H1 (cell line): ENCODE data around the gene NELFCD. TPM values are rescaled to one million over a fixed set of nuclear protein-coding genes. Genes with fewer than 3 reads are reported as not detected.

Source experiments
- CTCF ChIA-PET: fragments of 300-600 bp; sonication (Branson Sonifier 250); formaldehyde crosslinking; loops from one replicate; lab custom pipeline; 2021; ENCODE audit not compliant: partially characterized antibody; lab: Charles Lee
- POLR2A ChIA-PET: fragments of 300-600 bp; sonication (Branson Sonifier 250); formaldehyde crosslinking; loops from one replicate; lab custom pipeline; 2021; ENCODE audit warnings: inconsistent platforms; ENCODE audit not compliant: partially characterized antibody; lab: Charles Lee
- DNase-seq, 2 experiments: peaks; one replicate each; pipeline versions ENCODE4 v3.0.0 to v3.0.0-alpha.2; 2010 to 2022; ENCODE audit warnings: low spot score in 2 of 2, low read depth in 1 of 2, mixed read lengths in 1 of 2
- FAIRE-seq: peaks from 2 replicates; lab custom pipeline; 2011; peaks lifted over from hg19 to GRCh38; lab: Jason Lieb, UNC
- H2AFZ ChIP-seq: 2 replicates; pipeline ENCODE4 v1.8.1; 2012; ENCODE audit warnings: low read length, inconsistent platforms
- H2AK5ac ChIP-seq: 2 replicates; pipeline ENCODE4 v1.6.1; 2013; ENCODE audit warnings: low read depth, low read length
- H2BK120ac ChIP-seq: replicated peaks from 2 replicates; pipeline ENCODE3; 2013; ENCODE audit warnings: low read depth, low read length, inconsistent platforms
- H2BK12ac ChIP-seq: 2 replicates; pipeline ENCODE4 v1.6.1; 2013; ENCODE audit warnings: low read depth, low read length
- H2BK15ac ChIP-seq: 2 replicates; pipeline ENCODE4 v1.6.1; 2013; ENCODE audit warnings: low read length
- H2BK20ac ChIP-seq: 2 replicates; pipeline ENCODE4 v1.6.1; 2013; ENCODE audit warnings: low read length
- H2BK5ac ChIP-seq: 2 replicates; pipeline ENCODE4 v1.6.1; 2013; ENCODE audit warnings: low read depth, low read length
- H3K14ac ChIP-seq: 2 replicates; pipeline ENCODE4 v1.6.1; 2013; ENCODE audit warnings: inconsistent platforms; ENCODE audit not compliant: insufficient read length
- H3K18ac ChIP-seq: 2 replicates; pipeline ENCODE4 v1.6.1; 2013; ENCODE audit warnings: low read length; ENCODE audit errors: extremely low read depth
- H3K23ac ChIP-seq: 2 replicates; pipeline ENCODE4 v1.6.1; 2013; ENCODE audit warnings: inconsistent platforms; ENCODE audit not compliant: insufficient read length
- H3K23me2 ChIP-seq: 2 replicates; pipeline ENCODE4 v1.6.1; 2013; ENCODE audit warnings: low read depth, low read length
- H3K27ac ChIP-seq: 2 replicates; pipeline ENCODE4 v1.6.1; 2011; ENCODE audit warnings: low read depth, low read length, inconsistent platforms
- H3K27me3 ChIP-seq, 4 experiments: replicated peaks in 1 of 4; 1 replicate in 1 of 4; 2 replicates in 3 of 4; pipeline versions ENCODE4 v1.6.1 to v1.8.1; 2011 to 2013; ENCODE audit warnings: low read length in 3 of 4, mild to moderate bottlenecking in 3 of 4, inconsistent platforms in 2 of 4, mixed read lengths in 2 of 4, moderate library complexity in 1 of 4; ENCODE audit not compliant: control insufficient read depth in 3 of 4, insufficient read depth in 3 of 4; ENCODE audit errors: extremely low read depth in 1 of 4
- H3K36me3 ChIP-seq, 4 experiments: 2 replicates each; pipeline versions ENCODE4 v1.6.1 to v1.8.1; 2011 to 2013; ENCODE audit warnings: mild to moderate bottlenecking in 4 of 4, low read length in 3 of 4, moderate library complexity in 2 of 4, control low read depth in 1 of 4, inconsistent platforms in 1 of 4; ENCODE audit not compliant: insufficient read depth in 4 of 4, control insufficient read depth in 2 of 4
- H3K4ac ChIP-seq: replicated peaks from 2 replicates; pipeline ENCODE3; 2013; ENCODE audit warnings: low read length, low read depth, mixed read lengths, inconsistent platforms; ENCODE audit not compliant: insufficient read length
- H3K4me1 ChIP-seq, 4 experiments: replicated peaks in 1 of 4; 1 replicate in 1 of 4; 2 replicates in 3 of 4; pipeline versions ENCODE4 v1.6.1 to v1.8.1; 2011 to 2013; ENCODE audit warnings: low read length in 3 of 4, inconsistent platforms in 2 of 4, mixed read lengths in 1 of 4; ENCODE audit not compliant: insufficient read depth in 4 of 4, control insufficient read depth in 3 of 4
- H3K4me2 ChIP-seq, 2 experiments: 2 replicates each; pipeline versions ENCODE4 v1.6.1 to v1.8.1; 2011 to 2013; ENCODE audit warnings: low read depth in 2 of 2, low read length in 2 of 2, control low read depth in 1 of 2, inconsistent platforms in 1 of 2, mild to moderate bottlenecking in 1 of 2; ENCODE audit not compliant: insufficient read depth in 1 of 2
- H3K4me3 ChIP-seq, 4 experiments: fragments of 200-600, 300-600 bp in 1 of 4; sonication (generic), shearing (Covaris generic), sonication (Bioruptor Twin) in 1 of 4; 2 replicates each; pipeline versions ENCODE4 v1.5.1 to v1.8.1; 2011 to 2016; ENCODE audit warnings: low read length in 4 of 4, low read depth in 3 of 4, control low read depth in 2 of 4, inconsistent platforms in 2 of 4, mild to moderate bottlenecking in 2 of 4, mixed read lengths in 1 of 4, moderate library complexity in 1 of 4; ENCODE audit not compliant: insufficient read depth in 2 of 4; ENCODE audit errors: extremely low read depth in 1 of 4
- H3K56ac ChIP-seq: replicated peaks from 2 replicates; pipeline ENCODE3; 2013; ENCODE audit warnings: low read depth, mild to moderate bottlenecking, mixed read lengths, low read length, inconsistent platforms; ENCODE audit not compliant: insufficient read length
- H3K79me1 ChIP-seq: 2 replicates; pipeline ENCODE4 v1.6.1; 2013; ENCODE audit warnings: low read depth, low read length, control low read depth
- H3K79me2 ChIP-seq, 2 experiments: 2 replicates each; pipeline versions ENCODE4 v1.6.1 to v1.8.1; 2012 to 2013; ENCODE audit warnings: low read length in 2 of 2, mild to moderate bottlenecking in 2 of 2, inconsistent platforms in 1 of 2; ENCODE audit not compliant: insufficient read depth in 2 of 2, control insufficient read depth in 1 of 2
- H3K9ac ChIP-seq, 4 experiments: replicated peaks in 1 of 4; 1 replicate in 1 of 4; 2 replicates in 3 of 4; pipeline versions ENCODE4 v1.6.1 to v1.8.1; 2011 to 2013; ENCODE audit warnings: low read depth in 3 of 4, low read length in 3 of 4, control low read depth in 2 of 4, mild to moderate bottlenecking in 2 of 4, moderate library complexity in 2 of 4, inconsistent platforms in 1 of 4; ENCODE audit errors: extremely low read depth in 1 of 4
- H3K9me3 ChIP-seq, 2 experiments: 2 replicates each; pipeline versions ENCODE4 v1.6.1 to v1.8.1; 2012 to 2013; ENCODE audit warnings: mild to moderate bottlenecking in 2 of 2, moderate library complexity in 2 of 2, control low read depth in 1 of 2, inconsistent platforms in 1 of 2, low read depth in 1 of 2, low read length in 1 of 2, mixed read lengths in 1 of 2; ENCODE audit not compliant: insufficient read depth in 2 of 2
- H4K20me1 ChIP-seq, 2 experiments: replicated peaks in 1 of 2; 2 replicates each; pipeline versions ENCODE3 to v1.8.1; 2011 to 2013; ENCODE audit warnings: inconsistent platforms in 2 of 2, low read length in 2 of 2, mild to moderate bottlenecking in 1 of 2; ENCODE audit not compliant: insufficient read depth in 2 of 2, control insufficient read depth in 1 of 2
- H4K5ac ChIP-seq: 2 replicates; pipeline ENCODE4 v1.6.1; 2013; ENCODE audit warnings: low read length, low read depth, mixed read lengths, inconsistent platforms; ENCODE audit not compliant: insufficient read length
- H4K8ac ChIP-seq: 2 replicates; pipeline ENCODE4 v1.8.0; 2013; ENCODE audit warnings: mild to moderate bottlenecking, moderate library complexity, low read length, inconsistent platforms; ENCODE audit not compliant: insufficient read depth; ENCODE audit errors: extremely low read depth
- H4K91ac ChIP-seq: replicated peaks from 2 replicates; pipeline ENCODE3; 2013; ENCODE audit warnings: low read length, mixed read lengths, inconsistent platforms; ENCODE audit not compliant: insufficient read length
- CBX5 ChIP-seq: fragments of 300-800, 300-1000 bp; sonication (generic); IDR thresholded peaks from 2 replicates; pipeline ENCODE4 v1.7.1; 2016; ENCODE audit warnings: antibody characterized with exemption, low read length, low read depth
- CREB1 ChIP-seq: IDR thresholded peaks from 2 replicates; pipeline ENCODE4 v1.6.1; 2012; ENCODE audit warnings: inconsistent platforms
- HDAC6 ChIP-seq: IDR thresholded peaks from one replicate; pipeline ENCODE4 v1.7.1; 2012; ENCODE audit warnings: low read depth, mild to moderate bottlenecking, inconsistent platforms, low read length, moderate library complexity
- NANOG ChIP-seq: IDR thresholded peaks from 2 replicates; pipeline ENCODE4 v1.6.1; 2011; ENCODE audit warnings: low read length, low read depth, mild to moderate bottlenecking, inconsistent platforms; ENCODE audit not compliant: insufficient read depth, poor library complexity, severe bottlenecking
- RFX5 ChIP-seq: IDR thresholded peaks from 2 replicates; pipeline ENCODE4 v1.6.1; 2011; ENCODE audit warnings: low read depth, low read length, improper control_type of control experiment, borderline replicate concordance
- SIN3A ChIP-seq, 2 experiments: IDR thresholded peaks in 1 of 2; conservative IDR thresholded peaks in 1 of 2; 2 replicates each; pipeline ENCODE4 v1.6.1; 2011 to 2012; ENCODE audit warnings: low read length in 2 of 2, improper control_type of control experiment in 1 of 2, low read depth in 1 of 2, mild to moderate bottlenecking in 1 of 2
- WGBS, 2 experiments: shearing (Covaris generic) in 1 of 2; methylation state at CpG; one replicate each; pipeline versions ENCODE4 v1.1.6 to v1.1.7; 2013 to 2015; ENCODE audit warnings: low lambda C conversion rate in 2 of 2, mixed read lengths in 2 of 2, inconsistent platforms in 1 of 2, low coverage in 1 of 2, missing lambda C conversion rate in 1 of 2; ENCODE audit not compliant: insufficient replicate concordance in 2 of 2, insufficient coverage in 1 of 2, insufficient read length in 1 of 2; ENCODE audit errors: extremely low coverage in 1 of 2, missing lambda C conversion rate in 1 of 2; 5-methylcytosine and 5-hydroxymethylcytosine counted together
- polyA plus RNA-seq, 7 experiments: library from polyadenylated mRNA; depleted of rRNA in 3 of 7; stranded (reverse) in 5 of 7; unstranded in 2 of 7; fragments of >200 nt in 5 of 7; fragments of 200-250 nt in 2 of 7; gene quantifications; 1 replicate in 5 of 7; 2 replicates in 1 of 7; 4 replicates in 1 of 7; pipeline versions ENCODE4 v1.2.1 to v1.2.3, GENCODE V29; 2011 to 2013; ENCODE audit warnings: missing spikeins in 2 of 7, mixed read lengths in 2 of 7
- total RNA-seq: library from RNA; stranded (reverse); fragmentation: NEBNext Ultra II Directional; extraction: Animal tissue kit (Norgen Biotek cat#: 25700); gene quantifications from 2 replicates; pipeline ENCODE4 v1.2.1, GENCODE V29; 2021

Gene NELFCD
- total and polyA plus RNA-seq, 2 of the 8 experiments (the other 6 are each of a cell fraction or from before 2014, with no cell fraction given) = 35.5 to 59.6 TPM

- Histone ChIP-seq H4K8ac (no peak overlapping the region), H3K27ac (no peak overlapping the region), H3K18ac (no peak overlapping the region), H3K4me1 (no peaks in the 10 kb centered on the region), H3K4ac (no peak overlapping the region), H2AFZ (no peak overlapping the region), H2AK5ac (no peak overlapping the region), H4K20me1 (peaks cover 0 to 2% of the 10 kb centered on the region in 2 experiments), H4K91ac (no peak overlapping the region), H3K36me3 (peaks cover 0 to 29% (median 7%) of the 10 kb centered on the region in 4 experiments; a peak in 4 of 8 replicates), H2BK5ac (no peak overlapping the region), H3K14ac (no peak overlapping the region), H3K4me3 (no peak overlapping the region), H2BK15ac (no peak overlapping the region), H3K56ac (no peak overlapping the region), H2BK20ac (no peak overlapping the region), H3K4me2 (no peak overlapping the region), H3K79me1 (no peaks in the 10 kb centered on the region; the same call in 1 of the 2 replicates), H3K9ac (no peak overlapping the region), H2BK120ac (no peak overlapping the region), H3K23ac (no peak overlapping the region), H3K27me3 (no peaks in the 10 kb centered on the region), H4K5ac (no peak overlapping the region), H3K9me3 (no peaks in the 10 kb centered on the region; a peak in 1 of 4 replicates), H3K79me2 (peaks cover 11 to 35% of the 10 kb centered on the region in 2 experiments; a peak in 3 of 4 replicates), H2BK12ac (no peak overlapping the region), H3K23me2 (0 out of 2 replicates have a peak, but pooled peaks cover 2% of the 10 kb centered on the region)
- CTCF ChIA-PET = no interaction called here
- no peak for DNase-seq
- WGBS, 2 experiments = 95% methylated on average over 12 of the region's 12 CpGs; no CpG with 5 or more reads in 1 of the 2 experiments
- no peak for FAIRE-seq
- POLR2A ChIA-PET = no interaction called here
- TF ChIP-seq RFX5 (no peak), HDAC6 (no peak), CBX5 (no peak), CREB1 (no peak), NANOG (no peak), SIN3A (conservative IDR thresholded peaks at IDR 0.05 in 1 of 2, IDR thresholded peaks at IDR 0.05 in 1 of 2; ENCODE audit: low read depth in 1 of 2, low read length in 2 of 2) (no peak)
Measured at GRCh38 chr20:59037386-59037785, 56.3 kb downstream of the NELFCD start.
